Measurements from ENCODE around the gene RRP12. TPM values are rescaled to one million over a fixed set of nuclear protein-coding genes. Genes with fewer than 3 reads are reported as not detected.

The RRP12 gene
- total and polyA plus RNA-seq, 2 of the 4 experiments (the other 2 are of a cell fraction), result 21.5 to 23.3 TPM

GRCh38 chr10:97378933-97379921 lies 21.9 kb downstream of the RRP12 start:
- H4K5ac ChIP-seq (ENCODE audit: low read depth, low read length), result no peak overlapping the region
- H2AK9ac ChIP-seq (replicated peaks; ENCODE audit: low read depth, low read length, poor library complexity), result peak overlapping the region; percentile 42
- ATAC-seq (ENCODE audit: low read depth), result no peak
- H3K9me1 ChIP-seq (ENCODE audit: insufficient read depth, low read length), result no peaks in the 10 kb centered on the region
- no peak overlapping the region for H3K23ac ChIP-seq (ENCODE audit: low read depth, low read length)
- dilution Hi-C loops (cut with HindIII; ENCODE audit: low sequenced_read_pairs, unreplicated experiment) (no loop called here), in situ Hi-C loops (cut with MboI; ENCODE audit: low sequenced_read_pairs) (no loop called here), intact Hi-C loops (cut with micrococcal nuclease) (no loop called here)
- WGBS, 2 experiments (ENCODE audit: extremely low coverage in 2 of 2, insufficient read length in 1 of 2), result 96% methylated on average over 7 of the region's 15 CpGs; no CpG with 5 or more reads in 1 of the 2 experiments
- no peaks in the 10 kb centered on the region; a peak in 1 of 4 replicates for H3K79me1 ChIP-seq (ENCODE audit: low read depth in 1 of 2, low read length in 2 of 2)
- no TSS peak for BruUV-seq (replicated peaks)
- ChIA-PET POLR2A (ENCODE audit: unreplicated experiment) (no interaction called here), CTCF (no interaction called here)
- H3K9ac ChIP-seq (ENCODE audit: low read depth, low read length), result no peak overlapping the region
- H4K91ac ChIP-seq (ENCODE audit: insufficient read depth, low read depth, low read length), result no peak overlapping the region
- H3K9me3 ChIP-seq (ENCODE audit: control insufficient read depth, insufficient read depth, low read length), result no peaks in the 10 kb centered on the region
- no peak overlapping the region for H3K4ac ChIP-seq (ENCODE audit: low read depth, low read length)
- TF ChIP-seq USF2 (IDR thresholded peaks at IDR 0.05; ENCODE audit: low read depth, low read length) (no peak), FOS (IDR thresholded peaks at IDR 0.05; ENCODE audit: low read depth, low read length) (no peak), MXI1 (IDR thresholded peaks at IDR 0.05; ENCODE audit: borderline replicate concordance, low read depth, low read length) (no peak), RCOR1 (IDR thresholded peaks at IDR 0.05; ENCODE audit: insufficient replicate concordance, low read length) (no peak), MAZ (IDR thresholded peaks at IDR 0.05; ENCODE audit: borderline replicate concordance, low read depth, low read length) (no peak), CTCF (conservative IDR thresholded peaks at IDR 0.05; ENCODE audit: low read depth, low read length) (no peak), CEBPB (IDR thresholded peaks at IDR 0.05; ENCODE audit: low read depth, low read length) (no peak), RAD21 (IDR thresholded peaks at IDR 0.05; ENCODE audit: low read length) (no peak)
- H3K27ac ChIP-seq (ENCODE audit: insufficient read depth, low read length), result no peak overlapping the region
- H2BK20ac ChIP-seq (ENCODE audit: low read depth, low read length), result no peak overlapping the region
- no peak overlapping the region for H2BK5ac ChIP-seq (ENCODE audit: low read depth, low read length, poor library complexity, severe bottlenecking)
- no peak overlapping the region for H3K14ac ChIP-seq (replicated peaks; ENCODE audit: low read depth, low read length)
- no peak overlapping the region for H2AK5ac ChIP-seq (ENCODE audit: low read depth, low read length)
- no peak overlapping the region for H3K56ac ChIP-seq (ENCODE audit: extremely low read depth, insufficient read depth, low read length)
- H3K4me1 ChIP-seq (ENCODE audit: control insufficient read depth, insufficient read depth, low read length), result no peaks in the 10 kb centered on the region
- no peak overlapping the region for H2BK15ac ChIP-seq (ENCODE audit: low read depth, low read length)
- no peaks in the 10 kb centered on the region for H4K20me1 ChIP-seq (ENCODE audit: insufficient read depth, low read length)
- no peak overlapping the region for H3K4me3 ChIP-seq (ENCODE audit: insufficient read depth, low read depth, low read length)
- no peak for DNase-seq
- no peaks in the 10 kb centered on the region for H3K27me3 ChIP-seq (ENCODE audit: control insufficient read depth, insufficient read depth, low read length)
- H3K18ac ChIP-seq (ENCODE audit: low read depth, low read length), result no peak overlapping the region
- no peak overlapping the region for H2BK120ac ChIP-seq (ENCODE audit: low read depth, low read length)
- H4K8ac ChIP-seq (ENCODE audit: low read depth in 2 of 2, low read length in 2 of 2), result no peak overlapping the region
- no peak overlapping the region for H2AFZ ChIP-seq (replicated peaks; ENCODE audit: low read length, poor library complexity)
- no peak overlapping the region for H3K4me2 ChIP-seq (ENCODE audit: low read depth, low read length)
- H3K36me3 ChIP-seq (ENCODE audit: control insufficient read depth, insufficient read depth, low read length), result peaks cover 26% of the 10 kb centered on the region

Data from IMR-90 (cell line).